MG63 (cell line): ENCODE data around the gene OXCT1. TPM values are rescaled to one million over a fixed set of nuclear protein-coding genes. Genes with fewer than 3 reads are reported as not detected.

ENCODE experiments used
- total RNA-seq: library from RNA; depleted of rRNA; stranded (reverse); fragments of >200 nt; shearing (Covaris generic); gene quantifications from 2 replicates; pipeline ENCODE4 v1.2.3, GENCODE V29; 2014; ENCODE audit warnings: low replicate concordance; rRNA removed

The OXCT1 gene
- total RNA-seq, 1 experiment from 2014 or later: 30.0 TPM

Other genes with a start within 250 kb of the OXCT1 start
- gene RIMOC1, start 33.9 kb upstream of the OXCT1 start, total RNA-seq: 5.5 and 8.6 TPM in 2 replicates
- 10.5 and 13.0 TPM in 2 replicates for gene FBXO4, start 54.9 kb upstream of the OXCT1 start, total RNA-seq